HEK293T (cell line): ENCODE data around the gene GAB1.

ENCODE experiments used
- CTCF ChIA-PET: fragments of 350-600 bp; formaldehyde crosslinking; extraction: SDS; loops from one replicate; lab custom pipeline; 2021; ENCODE audit warnings: antibody characterized with exemption, inconsistent platforms; lab: Yijun Ruan, JAX
- POLR2A ChIA-PET: fragments of 350-600 bp; formaldehyde crosslinking; extraction: SDS; loops from one replicate; lab custom pipeline; 2020; ENCODE audit warnings: antibody characterized with exemption, inconsistent platforms; lab: Yijun Ruan, JAX
- DNase-seq: peaks from one replicate; pipeline ENCODE4 v3.0.0; 2012; ENCODE audit warnings: mixed read lengths; ENCODE audit errors: extremely low spot score
- ARNT ChIP-seq: fragments of 450-650 bp; IDR thresholded peaks from 2 replicates; pipeline ENCODE4 v1.6.1; 2017; ENCODE audit warnings: mild to moderate bottlenecking
- BHLHE40 ChIP-seq: fragments of 450-650 bp; IDR thresholded peaks from 2 replicates; pipeline ENCODE4 v1.6.1; 2016; ENCODE audit warnings: mild to moderate bottlenecking, moderate library complexity, borderline replicate concordance
- CTBP1 ChIP-seq: fragments of 450-650 bp; IDR thresholded peaks from 2 replicates; pipeline ENCODE4 v1.6.1; 2016; ENCODE audit warnings: borderline replicate concordance
- ELF4 ChIP-seq: fragments of 450-650 bp; IDR thresholded peaks from 2 replicates; pipeline ENCODE4 v1.6.1; 2017; ENCODE audit warnings: antibody characterized with exemption
- FOXA1 ChIP-seq: fragments of 450-650 bp; IDR thresholded peaks from 2 replicates; pipeline ENCODE4 v1.6.1; 2016; ENCODE audit warnings: mild to moderate bottlenecking
- FOXK2 ChIP-seq: fragments of 450-650 bp; IDR thresholded peaks from 2 replicates; pipeline ENCODE4 v1.6.1; 2016; ENCODE audit warnings: mild to moderate bottlenecking
- FOXM1 ChIP-seq: fragments of 450-650 bp; IDR thresholded peaks from 2 replicates; pipeline ENCODE4 v1.6.1; 2017; ENCODE audit warnings: mild to moderate bottlenecking, borderline replicate concordance
- HDGF ChIP-seq: fragments of 450-650 bp; IDR thresholded peaks from 2 replicates; pipeline ENCODE4 v1.6.1; 2017; ENCODE audit warnings: antibody characterized with exemption, borderline replicate concordance
- L3MBTL2 ChIP-seq: fragments of 450-650 bp; conservative IDR thresholded peaks from 2 replicates; pipeline ENCODE4 v1.6.1; 2016; ENCODE audit warnings: mild to moderate bottlenecking
- LEF1 ChIP-seq: fragments of 450-650 bp; IDR thresholded peaks from 2 replicates; pipeline ENCODE4 v1.6.1; 2017; ENCODE audit warnings: mild to moderate bottlenecking, borderline replicate concordance
- NFRKB ChIP-seq: fragments of 450-650 bp; IDR thresholded peaks from 2 replicates; pipeline ENCODE4 v1.6.1; 2016; ENCODE audit warnings: mild to moderate bottlenecking, moderate library complexity
- SP1 ChIP-seq: fragments of 450-650 bp; IDR thresholded peaks from 2 replicates; pipeline ENCODE4 v1.6.1; 2017
- SUZ12 ChIP-seq: fragments of 450-650 bp; IDR thresholded peaks from 2 replicates; pipeline ENCODE4 v1.6.1; 2016; ENCODE audit warnings: mild to moderate bottlenecking
- TARDBP ChIP-seq: fragments of 450-650 bp; IDR thresholded peaks from 2 replicates; pipeline ENCODE4 v1.6.1; 2016
- ZNF384 ChIP-seq: fragments of 450-650 bp; IDR thresholded peaks from 2 replicates; pipeline ENCODE4 v1.6.1; 2016
- TF ChIP-seq, protein P1 (sequence below): fragments of 450-650 bp; IDR thresholded peaks from 2 replicates; pipeline ENCODE4 v1.6.1; 2016

The GAB1 gene

DNA sequence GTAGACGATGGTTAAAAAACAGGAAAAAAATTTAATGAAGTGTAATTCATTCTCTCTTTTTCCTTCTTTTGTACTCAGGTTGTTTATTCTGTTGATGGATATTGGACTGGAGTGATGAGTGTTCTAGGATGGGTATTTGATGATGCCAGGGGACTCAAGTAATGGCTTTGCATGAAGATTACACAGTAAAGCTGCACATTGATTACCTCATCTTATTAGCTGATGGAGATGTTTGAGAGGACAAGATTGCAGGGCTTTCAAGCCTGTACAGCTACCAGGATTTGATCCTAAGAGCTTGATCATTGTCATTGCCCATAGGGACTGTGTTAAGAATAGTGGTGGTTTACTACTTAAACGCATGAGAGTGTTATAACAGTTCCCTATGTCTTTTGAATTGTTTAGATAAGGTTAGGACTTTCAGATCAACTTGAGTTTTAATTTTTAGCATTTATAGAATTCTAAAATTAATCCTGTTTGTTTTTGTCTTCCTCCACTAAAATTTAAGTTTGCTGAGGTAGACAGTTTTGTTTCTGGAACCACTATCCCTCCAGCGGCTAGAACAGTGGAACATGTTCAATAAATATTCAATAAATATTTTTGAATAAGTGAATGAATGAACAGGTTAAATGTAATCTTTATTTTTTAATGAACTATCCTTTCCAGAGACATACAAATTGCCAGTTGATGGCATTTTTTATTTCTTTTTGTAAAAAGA lies 58.2 kb downstream of the GAB1 start:
- TF ChIP-seq TARDBP, result no peak
- TF ChIP-seq FOXA1, result no peak
- no peak for TF ChIP-seq SUZ12
- no peak for TF ChIP-seq ELF4
- CTCF ChIA-PET, result interaction anchor here (1.4 kb wide), 1 partner anchor 11 kb away, joined by 4 read pairs; no protein-coding TSS in a partner anchor
- DNase-seq, result no peak
- POLR2A ChIA-PET, result no interaction called here

DNA sequence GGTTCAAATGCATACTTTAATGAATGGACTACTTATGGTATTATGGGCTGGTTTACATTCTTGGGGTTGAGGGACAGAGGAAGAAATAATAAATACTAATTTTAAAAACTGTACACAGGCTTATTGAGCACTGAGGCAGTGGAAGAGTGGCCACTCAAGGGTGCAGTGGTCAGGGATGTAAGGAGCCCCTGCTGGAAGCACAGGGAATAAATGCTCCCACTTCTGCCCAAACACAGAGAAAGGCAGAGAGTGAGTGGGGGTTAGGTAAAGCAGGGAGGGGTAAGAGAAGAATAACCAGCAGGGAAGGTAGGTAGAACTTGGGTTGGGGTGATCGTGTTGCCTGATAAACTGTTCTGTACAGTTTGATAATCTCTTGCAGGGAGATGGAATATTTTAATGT lies 60.0 kb downstream of the GAB1 start:
- no peak for TF ChIP-seq FOXA1
- ChIA-PET CTCF (interaction anchor here (0.6 to 2.0 kb wide), 4 partner anchors 13 to 24 kb away, joined by 3 to 5 read pairs (median 4); no protein-coding TSS in a partner anchor), POLR2A (interaction anchor here (1.1 to 1.7 kb wide), 2 partner anchors 60 kb away, joined by 4 to 6 read pairs; partner anchors contain the start of gene GAB1)
- no peak for DNase-seq

GRCh38 chr4:143397335-143397734 lies 60.7 kb downstream of the GAB1 start:
- DNase-seq, result no peak
- no peak for TF ChIP-seq ELF4
- no peak for TF ChIP-seq FOXA1
- no peak for TF ChIP-seq ZNF384
- TF ChIP-seq, protein P1, sequence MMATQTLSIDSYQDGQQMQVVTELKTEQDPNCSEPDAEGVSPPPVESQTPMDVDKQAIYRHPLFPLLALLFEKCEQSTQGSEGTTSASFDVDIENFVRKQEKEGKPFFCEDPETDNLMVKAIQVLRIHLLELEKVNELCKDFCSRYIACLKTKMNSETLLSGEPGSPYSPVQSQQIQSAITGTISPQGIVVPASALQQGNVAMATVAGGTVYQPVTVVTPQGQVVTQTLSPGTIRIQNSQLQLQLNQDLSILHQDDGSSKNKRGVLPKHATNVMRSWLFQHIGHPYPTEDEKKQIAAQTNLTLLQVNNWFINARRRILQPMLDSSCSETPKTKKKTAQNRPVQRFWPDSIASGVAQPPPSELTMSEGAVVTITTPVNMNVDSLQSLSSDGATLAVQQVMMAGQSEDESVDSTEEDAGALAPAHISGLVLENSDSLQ, result no peak
- TF ChIP-seq FOXK2, result no peak
- TF ChIP-seq TARDBP, result no peak
- no peak for TF ChIP-seq L3MBTL2
- no peak for TF ChIP-seq SP1
- no peak for TF ChIP-seq HDGF
- no peak for TF ChIP-seq LEF1
- no peak for TF ChIP-seq BHLHE40
- no peak for TF ChIP-seq FOXM1
- TF ChIP-seq NFRKB, result no peak
- no peak for TF ChIP-seq CTBP1
- TF ChIP-seq SUZ12, result no peak
- no peak for TF ChIP-seq ARNT
- CTCF ChIA-PET, result interaction anchor here (0.6 to 2.3 kb wide), 4 partner anchors 14 to 189 kb away, joined by 3 to 6 read pairs (median 4); no protein-coding TSS in a partner anchor
- POLR2A ChIA-PET, result interaction anchor here (0.9 to 1.7 kb wide), 2 partner anchors 7 to 61 kb away, joined by 4 to 6 read pairs; partner anchors contain the start of gene GAB1

DNA sequence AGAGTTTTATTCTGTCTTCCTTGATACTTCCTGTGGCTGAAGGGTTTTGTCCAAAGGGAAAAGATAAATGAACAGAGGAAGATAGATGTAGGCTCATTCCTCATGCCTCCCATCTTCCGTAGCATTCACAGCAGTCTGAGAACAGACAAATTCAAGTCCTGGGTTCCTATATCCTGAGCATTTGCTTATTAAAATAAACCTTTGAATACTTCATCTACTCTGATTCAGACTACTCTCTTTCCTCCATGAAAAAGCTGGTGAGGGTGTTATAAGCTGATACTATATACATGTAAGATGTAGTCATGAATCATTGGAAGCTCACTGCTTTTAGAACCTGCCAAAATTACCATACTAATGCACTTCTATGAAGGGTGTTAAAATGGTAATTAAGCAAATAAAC lies 61.2 kb downstream of the GAB1 start:
- ChIA-PET CTCF (interaction anchor here (0.6 to 2.3 kb wide), 4 partner anchors 13 to 189 kb away, joined by 3 to 6 read pairs (median 4); no protein-coding TSS in a partner anchor), POLR2A (interaction anchor here (0.9 to 1.7 kb wide), 2 partner anchors 8 to 61 kb away, joined by 4 to 6 read pairs; partner anchors contain the start of gene GAB1)
- no peak for DNase-seq
- TF ChIP-seq BHLHE40 (no peak), FOXK2 (no peak), FOXA1 (no peak), SP1 (no peak), TARDBP (no peak), NFRKB (no peak), FOXM1 (no peak), ZNF384 (no peak), HDGF (no peak), SUZ12 (no peak), CTBP1 (no peak), ARNT (no peak), L3MBTL2 (no peak), ELF4 (no peak), LEF1 (no peak)
- TF ChIP-seq, protein P1, result no peak

- POLR2A ChIA-PET, result no interaction called here
- CTCF ChIA-PET, result interaction anchor here (1.0 to 2.3 kb wide), 4 partner anchors 10 to 54 kb away, joined by 3 to 6 read pairs (median 4); no protein-coding TSS in a partner anchor
- TF ChIP-seq ARNT (no peak), BHLHE40 (no peak), L3MBTL2 (no peak), FOXM1 (no peak), ELF4 (no peak), SUZ12 (no peak), HDGF (no peak), FOXA1 (no peak), SP1 (no peak), NFRKB (no peak)
- TF ChIP-seq, protein P1, result no peak
- DNase-seq, result peak; percentile 34
Observed at GRCh38 chr4:143399113-143399949, 62.7 kb downstream of the GAB1 start.
